K562 (cell line): ENCODE measurements around the gene INSM2. TPM values are rescaled to one million over a fixed set of nuclear protein-coding genes. Genes with fewer than 3 reads are reported as not detected.
A peak's percentile ranks its signal among the peaks of the same experiment; 100 is the strongest.

Experiments
- ATAC-seq: fragments of 200-7000 bp; cut with Tn5 transposase; 3 replicates; pipeline ENCODE4 v1.9.1; 2020; ENCODE audit warnings: moderate library complexity
- BruUV-seq: library from RNA; stranded (reverse); fragments of 400-500 nt; replicated peaks from 2 replicates; lab custom pipeline; 2021; lab: Mats Ljungman, UMichigan
- CTCF ChIA-PET: fragments of 300-600 bp; formaldehyde crosslinking; extraction: SDS; loops from one replicate; lab custom pipeline; 2021; ENCODE audit warnings: low intra/inter-chr PET ratio; lab: Yijun Ruan, JAX
- POLR2A ChIA-PET: fragments of 300-600, 350-650 bp; sonication (Branson Sonifier 250); formaldehyde crosslinking; extraction: SDS; loops from one replicate; lab custom pipeline; 2021; ENCODE audit warnings: antibody characterized with exemption, inconsistent platforms; lab: Yijun Ruan, JAX
- DNase-seq, 4 experiments: peaks; one replicate each; pipeline versions ENCODE4 v3.0.0 to v3.0.0-alpha.2; 2011 to 2018; ENCODE audit warnings: low spot score in 3 of 4, mixed read lengths in 3 of 4; ENCODE audit errors: extremely low read depth in 1 of 4
- FAIRE-seq: peaks from 2 replicates; lab custom pipeline; 2011; peaks lifted over from hg19 to GRCh38; lab: Jason Lieb, UNC
- H2AFZ ChIP-seq: 2 replicates; pipeline ENCODE4 v1.6.0; 2011; ENCODE audit warnings: low read depth, low read length, control low read depth, inconsistent platforms
- H3K27ac ChIP-seq: fragments of 200-600 bp; 3 replicates; pipeline ENCODE4 v1.8.0; 2011; ENCODE audit warnings: low read depth, mild to moderate bottlenecking, control low read depth, inconsistent platforms, low read length, moderate library complexity, mixed read lengths; ENCODE audit errors: extremely low read depth
- H3K27me3 ChIP-seq, 2 experiments: fragments of 300-600 bp in 1 of 2; 2 replicates in 1 of 2; 3 replicates in 1 of 2; pipeline versions ENCODE4 v1.6.0 to v1.8.0; 2011; ENCODE audit warnings: inconsistent platforms in 2 of 2, low read length in 2 of 2, mild to moderate bottlenecking in 1 of 2, mixed read lengths in 1 of 2, moderate library complexity in 1 of 2; ENCODE audit not compliant: control insufficient read depth in 2 of 2, insufficient read depth in 2 of 2
- H3K36me3 ChIP-seq: fragments of 300-600 bp; 3 replicates; pipeline ENCODE4 v1.8.0; 2011; ENCODE audit warnings: mild to moderate bottlenecking, low read length, inconsistent platforms; ENCODE audit not compliant: control insufficient read depth, insufficient read depth
- H3K4me1 ChIP-seq, 2 experiments: fragments of 200-600 bp in 1 of 2; replicated peaks in 1 of 2; 2 replicates in 1 of 2; 3 replicates in 1 of 2; pipeline versions ENCODE4 v1.5.1 to v1.8.0; 2011; ENCODE audit warnings: inconsistent platforms in 2 of 2, low read length in 2 of 2, mild to moderate bottlenecking in 1 of 2, mixed read lengths in 1 of 2, moderate library complexity in 1 of 2; ENCODE audit not compliant: control insufficient read depth in 2 of 2, insufficient read depth in 2 of 2
- H3K4me2 ChIP-seq: 2 replicates; pipeline ENCODE4 v1.6.1; 2011; ENCODE audit warnings: low read length, control low read depth, inconsistent platforms, mixed read lengths; ENCODE audit not compliant: insufficient read depth
- H3K4me3 ChIP-seq: fragments of 200-600 bp; sonication (generic), shearing (Covaris generic); 2 replicates; pipeline ENCODE4 v1.5.1; 2016; ENCODE audit warnings: control low read depth, inconsistent platforms
- H3K79me2 ChIP-seq: fragments of 200-600 bp; 3 replicates; pipeline ENCODE4 v1.8.0; 2011; ENCODE audit warnings: low read length, inconsistent platforms; ENCODE audit not compliant: control insufficient read depth, insufficient read depth
- H3K9ac ChIP-seq, 2 experiments: 2 replicates each; pipeline versions ENCODE4 v1.6.0 to v1.6.1; 2011; ENCODE audit warnings: low read depth in 2 of 2, low read length in 2 of 2, control low read depth in 1 of 2, inconsistent platforms in 1 of 2, mild to moderate bottlenecking in 1 of 2, mixed read lengths in 1 of 2; ENCODE audit not compliant: insufficient read depth in 1 of 2
- H3K9me1 ChIP-seq: one replicate; pipeline ENCODE4 v1.6.0; 2011; ENCODE audit warnings: inconsistent platforms, mild to moderate bottlenecking, low read length, moderate library complexity; ENCODE audit not compliant: control insufficient read depth, insufficient read depth
- H3K9me3 ChIP-seq: replicated peaks from 2 replicates; pipeline ENCODE4 v1.5.1; 2011; ENCODE audit warnings: low read depth, low read length, inconsistent platforms; ENCODE audit not compliant: control insufficient read depth, insufficient read depth
- H4K20me1 ChIP-seq: replicated peaks from 2 replicates; pipeline ENCODE4 v1.6.1; 2011; ENCODE audit warnings: low read length, inconsistent platforms, mixed read lengths; ENCODE audit not compliant: control insufficient read depth, insufficient read depth
- CBX2 ChIP-seq: fragments of 200-600 bp; sonication (generic); IDR thresholded peaks from one replicate; pipeline ENCODE4 v1.6.1; 2012; ENCODE audit warnings: mild to moderate bottlenecking, low read length, inconsistent platforms; ENCODE audit not compliant: insufficient read depth, poor library complexity, severe bottlenecking
- CBX8 ChIP-seq: fragments of 200-600 bp; sonication (generic); IDR thresholded peaks from 2 replicates; pipeline ENCODE4 v1.6.1; 2012; ENCODE audit warnings: borderline replicate concordance, mixed run types, low read depth, mild to moderate bottlenecking, moderate library complexity, mixed read lengths, low read length, control low read depth, inconsistent platforms; ENCODE audit not compliant: poor library complexity, severe bottlenecking; ENCODE audit errors: extremely low read depth
- GTF2A2 ChIP-seq: IDR thresholded peaks from 2 replicates; pipeline ENCODE4 v1.6.1; 2016; ENCODE audit warnings: mild to moderate bottlenecking, missing genetic modification characterization, missing compliant biosample characterization
- HCFC1 ChIP-seq: IDR thresholded peaks from 2 replicates; pipeline ENCODE4 v1.6.1; 2012; ENCODE audit warnings: low read depth, low read length, improper control_type of control experiment
- SAFB2 ChIP-seq: fragments of 200-400 bp; formaldehyde crosslinking; IDR thresholded peaks from 2 replicates; pipeline ENCODE4 v1.6.1; 2018; ENCODE audit warnings: borderline replicate concordance, low read length, low read depth, moderate library complexity; ENCODE audit not compliant: severe bottlenecking
- TEAD1 ChIP-seq, 2 experiments: fragments of 450-650 bp in 1 of 2; sonication (generic) in 1 of 2; formaldehyde crosslinking; IDR thresholded peaks; 2 replicates each; pipeline versions ENCODE4 v1.4.0 to v1.8.0; 2020 to 2022; ENCODE audit warnings: mild to moderate bottlenecking in 2 of 2, missing genetic modification reagents in 1 of 2
- WGBS: fragments of 100-300 bp; shearing (Covaris generic); methylation state at CpG from one replicate; pipeline ENCODE4 v1.1.6; 2016; ENCODE audit warnings: low coverage, mixed read lengths; ENCODE audit not compliant: insufficient coverage; ENCODE audit errors: missing lambda C conversion rate; 5-methylcytosine and 5-hydroxymethylcytosine counted together
- in situ Hi-C: fragments of 300-500 bp; cut with MboI; formaldehyde crosslinking; loops from 4 replicates; pipeline ENCODE4 v1.15.0; 2018; ENCODE audit warnings: inconsistent platforms, mixed read lengths
- intact Hi-C: fragments of 100-400 bp; cut with micrococcal nuclease; formaldehyde crosslinking; loops from 2 replicates; pipeline ENCODE4 v1.14.2; 2022
- polyA plus RNA-seq, 8 experiments: library from polyadenylated mRNA; depleted of rRNA in 4 of 8; stranded (reverse) in 5 of 8; unstranded in 3 of 8; fragments of >200 nt; fragmentation: Nextera tagmentation in 2 of 8; fragmentation: Illumina TruSeq in 1 of 8; extraction: Ambion mirVana in 2 of 8; extraction: Trizol in 1 of 8; gene quantifications; 2 replicates each; pipeline versions ENCODE4 v1.2.1 to v1.2.3, GENCODE V29; 2011 to 2014; ENCODE audit warnings: inconsistent platforms in 1 of 8, missing spikeins in 1 of 8
- total RNA-seq, 7 experiments: library from RNA; depleted of rRNA in 6 of 7; stranded (reverse); fragments of >200 nt in 6 of 7; fragmentation: Illumina TruSeq in 2 of 7; extraction: Trizol in 2 of 7; gene quantifications; 2 replicates each; pipeline versions ENCODE4 v1.2.1 to v1.2.3, GENCODE V29; 2011 to 2021; ENCODE audit warnings: low replicate concordance in 1 of 7
- TF ChIP-seq, protein P1 (sequence below): fragments of 450-650 bp; IDR thresholded peaks from 2 replicates; pipeline ENCODE4 v1.6.1; 2016; ENCODE audit warnings: borderline replicate concordance
- TF ChIP-seq, protein P2 (sequence below), 2 experiments: fragments of 450-650 bp in 1 of 2; sonication (generic) in 1 of 2; formaldehyde crosslinking in 1 of 2; IDR thresholded peaks; 2 replicates each; pipeline versions ENCODE4 v1.7.1 to v1.9.0; 2016 to 2022; ENCODE audit warnings: inconsistent platforms in 1 of 2, mild to moderate bottlenecking in 1 of 2, missing genetic modification reagents in 1 of 2

INSM2 gene
- total and polyA plus RNA-seq, 9 of the 15 experiments (the other 6 are each of a cell fraction or from before 2014, with no cell fraction given), result not detected

GRCh38 chr14:35531960-35532747, 1.8 kb upstream of the INSM2 start:
- Histone ChIP-seq H3K9me1 (no peaks in the 10 kb centered on the region), H3K79me2 (no peaks in the 10 kb centered on the region), H3K36me3 (no peaks in the 10 kb centered on the region), H3K27me3 (peaks cover 7 to 18% of the 10 kb centered on the region in 2 experiments; a peak in 4 of 5 replicates), H3K4me1 (peaks cover 0 to 28% of the 10 kb centered on the region in 2 experiments; a peak in 2 of 5 replicates), H3K9me3 (no peaks in the 10 kb centered on the region), H4K20me1 (no peaks in the 10 kb centered on the region), H3K4me3 (no peak overlapping the region), H3K4me2 (no peak overlapping the region), H3K27ac (no peak overlapping the region), H2AFZ (no peak overlapping the region), H3K9ac (no peak overlapping the region)
- in situ Hi-C loops, result no loop called here
- ATAC-seq (no peak), DNase-seq (no peak), FAIRE-seq (no peak)
- no TSS peak for BruUV-seq
- TF ChIP-seq, protein P1, sequence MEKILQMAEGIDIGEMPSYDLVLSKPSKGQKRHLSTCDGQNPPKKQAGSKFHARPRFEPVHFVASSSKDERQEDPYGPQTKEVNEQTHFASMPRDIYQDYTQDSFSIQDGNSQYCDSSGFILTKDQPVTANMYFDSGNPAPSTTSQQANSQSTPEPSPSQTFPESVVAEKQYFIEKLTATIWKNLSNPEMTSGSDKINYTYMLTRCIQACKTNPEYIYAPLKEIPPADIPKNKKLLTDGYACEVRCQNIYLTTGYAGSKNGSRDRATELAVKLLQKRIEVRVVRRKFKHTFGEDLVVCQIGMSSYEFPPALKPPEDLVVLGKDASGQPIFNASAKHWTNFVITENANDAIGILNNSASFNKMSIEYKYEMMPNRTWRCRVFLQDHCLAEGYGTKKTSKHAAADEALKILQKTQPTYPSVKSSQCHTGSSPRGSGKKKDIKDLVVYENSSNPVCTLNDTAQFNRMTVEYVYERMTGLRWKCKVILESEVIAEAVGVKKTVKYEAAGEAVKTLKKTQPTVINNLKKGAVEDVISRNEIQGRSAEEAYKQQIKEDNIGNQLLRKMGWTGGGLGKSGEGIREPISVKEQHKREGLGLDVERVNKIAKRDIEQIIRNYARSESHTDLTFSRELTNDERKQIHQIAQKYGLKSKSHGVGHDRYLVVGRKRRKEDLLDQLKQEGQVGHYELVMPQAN, result no peak
- TF ChIP-seq, protein P2, sequence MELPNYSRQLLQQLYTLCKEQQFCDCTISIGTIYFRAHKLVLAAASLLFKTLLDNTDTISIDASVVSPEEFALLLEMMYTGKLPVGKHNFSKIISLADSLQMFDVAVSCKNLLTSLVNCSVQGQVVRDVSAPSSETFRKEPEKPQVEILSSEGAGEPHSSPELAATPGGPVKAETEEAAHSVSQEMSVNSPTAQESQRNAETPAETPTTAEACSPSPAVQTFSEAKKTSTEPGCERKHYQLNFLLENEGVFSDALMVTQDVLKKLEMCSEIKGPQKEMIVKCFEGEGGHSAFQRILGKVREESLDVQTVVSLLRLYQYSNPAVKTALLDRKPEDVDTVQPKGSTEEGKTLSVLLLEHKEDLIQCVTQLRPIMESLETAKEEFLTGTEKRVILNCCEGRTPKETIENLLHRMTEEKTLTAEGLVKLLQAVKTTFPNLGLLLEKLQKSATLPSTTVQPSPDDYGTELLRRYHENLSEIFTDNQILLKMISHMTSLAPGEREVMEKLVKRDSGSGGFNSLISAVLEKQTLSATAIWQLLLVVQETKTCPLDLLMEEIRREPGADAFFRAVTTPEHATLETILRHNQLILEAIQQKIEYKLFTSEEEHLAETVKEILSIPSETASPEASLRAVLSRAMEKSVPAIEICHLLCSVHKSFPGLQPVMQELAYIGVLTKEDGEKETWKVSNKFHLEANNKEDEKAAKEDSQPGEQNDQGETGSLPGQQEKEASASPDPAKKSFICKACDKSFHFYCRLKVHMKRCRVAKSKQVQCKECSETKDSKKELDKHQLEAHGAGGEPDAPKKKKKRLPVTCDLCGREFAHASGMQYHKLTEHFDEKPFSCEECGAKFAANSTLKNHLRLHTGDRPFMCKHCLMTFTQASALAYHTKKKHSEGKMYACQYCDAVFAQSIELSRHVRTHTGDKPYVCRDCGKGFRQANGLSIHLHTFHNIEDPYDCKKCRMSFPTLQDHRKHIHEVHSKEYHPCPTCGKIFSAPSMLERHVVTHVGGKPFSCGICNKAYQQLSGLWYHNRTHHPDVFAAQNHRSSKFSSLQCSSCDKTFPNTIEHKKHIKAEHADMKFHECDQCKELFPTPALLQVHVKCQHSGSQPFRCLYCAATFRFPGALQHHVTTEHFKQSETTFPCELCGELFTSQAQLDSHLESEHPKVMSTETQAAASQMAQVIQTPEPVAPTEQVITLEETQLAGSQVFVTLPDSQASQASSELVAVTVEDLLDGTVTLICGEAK (IDR thresholded peaks at IDR 0.05), result no peak
- TF ChIP-seq, protein P2 (CRISPR knock-in tag; IDR thresholded peaks at IDR 0.05), result no peak
- peak; percentile 84 for TF ChIP-seq CBX2
- TF ChIP-seq GTF2A2 (tag), result no peak
- TF ChIP-seq CBX8, result peak; percentile 38
- TF ChIP-seq SAFB2, result no peak
- no peak for TF ChIP-seq HCFC1
- TF ChIP-seq TEAD1 (CRISPR knock-in tag; IDR thresholded peaks at IDR 0.05), result no peak
- CTCF ChIA-PET, result no interaction called here
- intact Hi-C loops, result loop anchor here (5.0 to 10.0 kb wide), 2 partner anchors 155 to 293 kb away; partner anchors contain the start of gene BRMS1L
- POLR2A ChIA-PET, result no interaction called here
- WGBS, result 0% methylated on average over 1 of the region's 1 CpG
